GM21825 (cell line): ENCODE measurements around the gene EHF.

Experiments
- ATAC-seq: cut with Tn5 transposase; IDR thresholded peaks from one replicate; pipeline ENCODE4 v1.9.1; 2021; ENCODE audit warnings: mild to moderate bottlenecking, moderate library complexity; ENCODE audit not compliant: unreplicated experiment

Gene EHF

GRCh38 chr11:34643311-34643710, 22.4 kb downstream of the EHF start:
- no peak for ATAC-seq

GRCh38 chr11:34643846-34644245, 23.0 kb downstream of the EHF start:
- no peak for ATAC-seq

GRCh38 chr11:34644669-34645406, 23.9 kb downstream of the EHF start:
- no peak for ATAC-seq

- ATAC-seq, result no peak
Observed at GRCh38 chr11:34646431-34646830, 25.5 kb downstream of the EHF start.

- ATAC-seq, result no peak
Observed at GRCh38 chr11:34647131-34647530, 26.2 kb downstream of the EHF start.

GRCh38 chr11:34647532-34647931, 26.6 kb downstream of the EHF start:
- ATAC-seq, result no peak

GRCh38 chr11:34648036-34648435, 27.1 kb downstream of the EHF start:
- no peak for ATAC-seq

- ATAC-seq, result no peak
Observed at GRCh38 chr11:34649597-34649996, 28.7 kb downstream of the EHF start.

GRCh38 chr11:34650528-34650927, 29.6 kb downstream of the EHF start:
- peak; percentile 89 for ATAC-seq

- ATAC-seq, result no peak
Observed at GRCh38 chr11:34651551-34651950, 30.7 kb downstream of the EHF start.

GRCh38 chr11:34652191-34652973, 31.5 kb downstream of the EHF start:
- no peak for ATAC-seq

- no peak for ATAC-seq
Observed at GRCh38 chr11:34653031-34653430, 32.1 kb downstream of the EHF start.

- ATAC-seq, result no peak
Observed at GRCh38 chr11:34653851-34654482, 33.1 kb downstream of the EHF start.

- no peak for ATAC-seq
Observed at GRCh38 chr11:34654483-34655334, 33.8 kb downstream of the EHF start.

- ATAC-seq, result no peak
Observed at GRCh38 chr11:34655335-34656008, 34.6 kb downstream of the EHF start.

- ATAC-seq, result no peak
Observed at GRCh38 chr11:34656062-34656720, 35.3 kb downstream of the EHF start.

GRCh38 chr11:34658071-34659015, 37.5 kb downstream of the EHF start:
- ATAC-seq, result no peak

- no peak for ATAC-seq
Observed at GRCh38 chr11:34659096-34659733, 38.3 kb downstream of the EHF start.
